Endodermal cell (in vitro differentiated cells): Measurements from ENCODE around the gene CYP26B1. TPM values are rescaled to one million over a fixed set of nuclear protein-coding genes. Genes with fewer than 3 reads are reported as not detected.

Experiments
- DNase-seq: peaks from one replicate; pipeline ENCODE4 v3.0.0-alpha.2; 2017
- H3K27ac ChIP-seq: 2 replicates; pipeline ENCODE4 v1.5.1; 2013; ENCODE audit warnings: mild to moderate bottlenecking, low read depth, low read length, moderate library complexity
- H3K27me3 ChIP-seq: 2 replicates; pipeline ENCODE4 v1.6.1; 2013; ENCODE audit warnings: mild to moderate bottlenecking, low read length, moderate library complexity; ENCODE audit not compliant: insufficient read depth, control insufficient read depth, poor library complexity, severe bottlenecking
- H3K36me3 ChIP-seq: 2 replicates; pipeline ENCODE4 v1.7.0; 2013; ENCODE audit warnings: mild to moderate bottlenecking, low read length, moderate library complexity; ENCODE audit not compliant: control insufficient read depth, insufficient read depth
- H3K4me1 ChIP-seq: one replicate; pipeline ENCODE4 v1.7.0; 2013; ENCODE audit warnings: low read length; ENCODE audit not compliant: control insufficient read depth, insufficient read depth
- H3K4me3 ChIP-seq: 2 replicates; pipeline ENCODE4 v1.5.1; 2013; ENCODE audit warnings: mild to moderate bottlenecking, low read length, moderate library complexity
- H3K9ac ChIP-seq: 2 replicates; pipeline ENCODE4 v1.6.1; 2013; ENCODE audit warnings: mild to moderate bottlenecking, low read length, moderate library complexity; ENCODE audit not compliant: poor library complexity, severe bottlenecking; ENCODE audit errors: extremely low read depth
- H3K9me3 ChIP-seq: 2 replicates; pipeline ENCODE4 v1.6.1; 2013; ENCODE audit warnings: mild to moderate bottlenecking, low read length, moderate library complexity; ENCODE audit not compliant: control insufficient read depth
- H3K27ac Mint-ChIP-seq: 2 replicates; pipeline ENCODE4 v1.8.0; 2020; ENCODE audit warnings: mixed read lengths
- H3K27me3 Mint-ChIP-seq: 2 replicates; pipeline ENCODE4 v1.8.0; 2021; ENCODE audit warnings: mild to moderate bottlenecking, mixed read lengths; ENCODE audit not compliant: insufficient read depth
- H3K36me3 Mint-ChIP-seq: 2 replicates; pipeline ENCODE4 v1.8.0; 2020; ENCODE audit warnings: low read depth, mixed read lengths
- H3K4me1 Mint-ChIP-seq: 2 replicates; pipeline ENCODE4 v1.8.0; 2020; ENCODE audit warnings: mixed read lengths
- H3K4me3 Mint-ChIP-seq: 2 replicates; pipeline ENCODE4 v1.8.0; 2020; ENCODE audit warnings: mild to moderate bottlenecking, moderate library complexity, mixed read lengths
- H3K9me3 Mint-ChIP-seq: 2 replicates; pipeline ENCODE4 v1.8.0; 2020; ENCODE audit warnings: mild to moderate bottlenecking, mixed read lengths
- CTCF ChIP-seq: fragments of 200-600 bp; sonication (generic); conservative IDR thresholded peaks from 2 replicates; pipeline ENCODE4 v1.5.0; 2021; ENCODE audit warnings: antibody characterized with exemption, mild to moderate bottlenecking
- WGBS, 2 experiments: methylation state at CpG; one replicate each; pipeline versions ENCODE4 v1.1.5 to v1.1.7; 2013; ENCODE audit warnings: missing lambda C conversion rate in 2 of 2, mixed read lengths in 1 of 2; ENCODE audit not compliant: insufficient coverage in 1 of 2, insufficient read length in 1 of 2; 5-methylcytosine and 5-hydroxymethylcytosine counted together
- total RNA-seq, 2 donors: library from RNA; stranded (reverse); fragmentation: NEBNext Ultra II Directional in 1 of 2; extraction: Animal tissue kit (Norgen Biotek cat#: 25700) in 1 of 2; gene quantifications; 2 replicates in 1 of 2; 3 replicates in 1 of 2; pipeline ENCODE4 v1.2.1, GENCODE V29; 2021

Gene CYP26B1
- total RNA-seq, 2 donors from 2014 or later, result 0.09 to 0.91 TPM

DNA sequence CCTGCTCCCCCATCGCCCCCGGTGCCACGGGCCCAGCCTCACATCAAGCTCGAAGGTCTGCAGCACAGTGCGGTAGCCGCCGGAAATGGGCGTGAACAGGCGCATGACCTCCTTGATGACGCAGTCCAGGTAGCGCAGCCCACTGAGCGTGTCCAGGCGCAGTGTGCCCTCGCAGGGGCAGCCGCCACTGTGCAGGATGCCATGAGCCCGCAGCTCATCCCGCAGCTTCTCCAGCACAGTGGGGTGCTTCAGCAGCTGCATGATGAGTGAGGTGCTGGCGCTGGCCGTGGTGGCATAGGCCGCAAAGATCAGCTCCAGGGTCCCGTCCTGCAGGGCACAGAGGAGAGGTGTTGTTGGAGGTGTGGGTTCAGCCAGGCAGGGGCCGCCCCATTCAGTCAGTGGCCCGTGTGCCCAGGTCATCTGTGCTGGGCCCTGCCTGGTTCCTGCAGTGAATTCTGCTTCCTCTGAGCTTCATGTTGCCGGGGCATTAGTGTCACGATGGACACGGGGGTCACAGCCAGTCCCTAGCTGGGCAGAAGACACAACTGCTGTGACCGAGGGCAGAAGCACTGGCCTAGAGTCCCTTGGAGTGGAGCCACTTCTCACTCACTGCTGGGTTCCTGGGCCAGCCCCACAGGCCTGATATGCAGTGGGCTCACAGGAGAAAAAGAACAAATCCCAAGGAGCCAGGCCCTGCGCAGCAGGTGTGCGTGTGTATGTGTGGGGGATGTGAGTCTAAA, 14.5 kb downstream of the CYP26B1 start:
- no peak overlapping the region for H3K9ac ChIP-seq
- no peaks in the 10 kb centered on the region for H3K36me3 ChIP-seq
- H3K27me3 ChIP-seq, result peaks cover 10% of the 10 kb centered on the region
- TF ChIP-seq CTCF, result no peak
- no peak overlapping the region for H3K4me3 ChIP-seq
- H3K4me1 ChIP-seq, result no peaks in the 10 kb centered on the region
- H3K9me3 ChIP-seq, result no peaks in the 10 kb centered on the region
- H3K36me3 Mint-ChIP-seq, result no peaks in the 10 kb centered on the region
- no peak overlapping the region for H3K4me3 Mint-ChIP-seq
- H3K4me1 Mint-ChIP-seq, result peaks cover 4% of the 10 kb centered on the region
- H3K27me3 Mint-ChIP-seq, result peaks cover 8% of the 10 kb centered on the region
- peak; percentile 42 for DNase-seq
- no peak overlapping the region for H3K27ac Mint-ChIP-seq
- 95 to 98% methylated on average over 11 to 29 of the region's 29 CpGs for WGBS, 2 experiments
- no peaks in the 10 kb centered on the region for H3K9me3 Mint-ChIP-seq
- H3K27ac ChIP-seq, result no peak overlapping the region

DNA sequence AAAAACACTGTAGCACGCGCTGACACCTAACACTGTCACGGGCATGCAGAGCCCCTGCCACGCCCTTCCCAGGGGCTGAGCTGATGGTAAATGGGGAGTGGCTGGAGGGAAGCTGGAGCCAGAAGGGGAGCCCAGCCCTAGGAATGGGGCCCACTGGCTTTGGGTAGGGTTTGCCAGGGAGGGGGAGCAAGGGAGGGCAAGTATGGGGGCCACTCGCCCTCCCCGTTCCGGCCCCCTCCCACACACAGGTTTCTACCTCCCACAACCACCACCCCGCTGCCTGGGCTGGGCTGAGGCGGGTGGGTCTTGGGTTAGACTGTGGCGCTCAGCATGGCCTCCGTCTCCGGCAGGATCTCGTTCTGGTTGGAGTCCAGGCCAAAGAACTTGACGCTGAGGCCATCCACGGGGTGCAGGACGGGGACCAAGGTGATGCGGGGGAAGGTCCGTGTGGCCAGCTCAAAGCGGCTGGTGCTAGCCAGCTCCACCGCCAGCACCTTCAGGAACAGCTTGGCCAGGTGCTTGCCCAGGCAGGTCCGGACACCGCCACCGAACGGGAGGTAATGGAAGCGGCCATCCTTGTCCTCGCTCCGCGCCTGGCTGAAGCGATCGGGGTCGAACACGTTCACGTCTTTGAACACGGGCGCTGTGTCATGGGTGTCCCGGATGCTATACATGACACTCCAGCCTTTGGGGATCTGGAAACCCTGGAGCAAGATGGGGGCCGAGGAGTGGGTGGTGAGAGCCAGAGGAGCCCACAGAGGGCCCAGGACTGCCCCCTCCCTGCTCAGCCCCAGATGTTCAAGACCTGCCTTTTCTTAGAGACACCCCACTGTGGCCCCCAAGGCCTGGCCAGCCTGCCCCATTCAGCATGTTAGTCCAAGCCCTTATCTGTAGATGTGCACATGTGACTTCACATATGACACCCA, 15.5 kb downstream of the CYP26B1 start:
- Mint-ChIP-seq H3K27ac (no peak overlapping the region), H3K4me3 (no peak overlapping the region), H3K36me3 (no peaks in the 10 kb centered on the region), H3K27me3 (peaks cover 7% of the 10 kb centered on the region), H3K4me1 (peaks cover 4% of the 10 kb centered on the region), H3K9me3 (no peaks in the 10 kb centered on the region)
- TF ChIP-seq CTCF, result no peak
- Histone ChIP-seq H3K4me1 (no peaks in the 10 kb centered on the region), H3K9me3 (no peaks in the 10 kb centered on the region), H3K4me3 (no peak overlapping the region), H3K27me3 (peaks cover 9% of the 10 kb centered on the region), H3K36me3 (no peaks in the 10 kb centered on the region), H3K27ac (no peak overlapping the region), H3K9ac (no peak overlapping the region)
- 93 to 96% methylated on average over 13 to 36 of the region's 37 CpGs for WGBS, 2 experiments
- peak; percentile 40 for DNase-seq

DNA sequence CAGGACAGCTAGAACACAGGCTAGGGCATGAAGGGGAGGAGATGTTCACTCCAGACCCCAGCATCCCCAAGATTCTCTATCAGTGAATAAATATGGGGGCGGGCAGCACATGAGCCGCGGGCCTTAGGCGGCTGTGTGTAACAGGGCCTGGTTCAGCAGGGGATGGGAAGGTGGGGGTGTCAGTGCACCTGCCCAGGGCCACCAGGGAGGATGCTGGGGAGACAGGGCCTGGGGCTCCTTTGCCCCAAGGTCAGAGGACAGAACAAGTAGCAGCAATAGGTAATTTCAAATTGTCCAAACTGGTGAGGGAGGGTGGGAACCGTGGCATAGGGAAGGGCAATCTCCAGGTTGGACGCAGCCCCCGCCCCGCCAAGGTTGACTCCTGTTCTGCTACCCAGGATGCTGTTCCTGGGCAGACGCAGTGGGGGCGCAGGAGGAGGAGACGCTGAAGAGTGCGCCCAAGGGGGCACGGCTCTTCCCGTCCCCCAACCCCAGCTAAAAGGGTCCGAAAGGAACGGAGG, 16.2 kb downstream of the CYP26B1 start:
- Mint-ChIP-seq H3K27ac (no peak overlapping the region), H3K4me1 (peaks cover 4% of the 10 kb centered on the region), H3K4me3 (no peak overlapping the region), H3K27me3 (peaks cover 7% of the 10 kb centered on the region), H3K9me3 (no peaks in the 10 kb centered on the region), H3K36me3 (no peaks in the 10 kb centered on the region)
- H3K27me3 ChIP-seq, result peaks cover 9% of the 10 kb centered on the region
- no peaks in the 10 kb centered on the region for H3K36me3 ChIP-seq
- no peaks in the 10 kb centered on the region for H3K9me3 ChIP-seq
- no peak overlapping the region for H3K4me3 ChIP-seq
- TF ChIP-seq CTCF, result no peak
- H3K4me1 ChIP-seq, result no peaks in the 10 kb centered on the region
- no peak overlapping the region for H3K9ac ChIP-seq
- peak; percentile 24 for DNase-seq
- no peak overlapping the region for H3K27ac ChIP-seq
- 88 to 93% methylated on average over 4 to 16 of the region's 16 CpGs for WGBS, 2 experiments
